ENCODE results near the gene INTS1.

- TF ChIP-seq POLR2A (IDR thresholded peaks at IDR 0.05), result no peak
- TF ChIP-seq EP300 (IDR thresholded peaks at IDR 0.05), result no peak
Observed at GRCh38 chr7:1497293-1497927, 6.8 kb downstream of the INTS1 start.
